Nephron progenitor cell (in vitro differentiated cells): ENCODE data around the gene COA8.

Source experiments
- DNase-seq: peaks from one replicate; pipeline ENCODE4 v3.0.0; 2021
- H3K27ac Mint-ChIP-seq: 2 replicates; pipeline ENCODE4 v1.8.0; 2021; ENCODE audit warnings: mild to moderate bottlenecking, moderate library complexity, mixed read lengths
- H3K27me3 Mint-ChIP-seq: 2 replicates; pipeline ENCODE4 v1.8.0; 2021; ENCODE audit warnings: mild to moderate bottlenecking, low read depth, mixed read lengths; ENCODE audit not compliant: poor library complexity
- H3K36me3 Mint-ChIP-seq: 2 replicates; pipeline ENCODE4 v1.8.0; 2021; ENCODE audit warnings: low read depth, mixed read lengths
- H3K4me1 Mint-ChIP-seq: 2 replicates; pipeline ENCODE4 v1.8.0; 2021; ENCODE audit warnings: mixed read lengths
- H3K4me3 Mint-ChIP-seq: 2 replicates; pipeline ENCODE4 v1.8.0; 2021; ENCODE audit warnings: mild to moderate bottlenecking, moderate library complexity, mixed read lengths
- H3K9me3 Mint-ChIP-seq: 2 replicates; pipeline ENCODE4 v1.8.0; 2021; ENCODE audit warnings: mild to moderate bottlenecking, moderate library complexity, mixed read lengths
- CTCF ChIP-seq: fragments of 200-600 bp; sonication (generic); IDR thresholded peaks from 2 replicates; pipeline ENCODE4 v1.5.0; 2021; ENCODE audit warnings: antibody characterized with exemption

The COA8 gene

GRCh38 chr14:103548463-103549351 is 14.1 kb upstream of the COA8 start:
- H3K4me1 Mint-ChIP-seq, result peaks cover 22% of the 10 kb centered on the region
- no peak overlapping the region for H3K27ac Mint-ChIP-seq
- peaks cover 3% of the 10 kb centered on the region for H3K27me3 Mint-ChIP-seq
- H3K9me3 Mint-ChIP-seq, result no peaks in the 10 kb centered on the region
- DNase-seq, result no peak
- no peaks in the 10 kb centered on the region for H3K36me3 Mint-ChIP-seq
- H3K4me3 Mint-ChIP-seq, result no peak overlapping the region
- no peak for TF ChIP-seq CTCF

- DNase-seq, result no peak
These were observed 13.1 kb upstream of the COA8 start for GRCh38 chr14:103549361-103550311.

GRCh38 chr14:103550451-103551337 is 12.1 kb upstream of the COA8 start:
- Mint-ChIP-seq H3K27ac (no peak overlapping the region), H3K4me1 (peaks cover 22% of the 10 kb centered on the region), H3K4me3 (no peak overlapping the region), H3K27me3 (peaks cover 3% of the 10 kb centered on the region), H3K36me3 (no peaks in the 10 kb centered on the region), H3K9me3 (no peaks in the 10 kb centered on the region)
- no peak for TF ChIP-seq CTCF
- DNase-seq, result no peak

More at GRCh38 chr14:103549361-103550311, 13.1 kb upstream of the COA8 start:
- no peak for TF ChIP-seq CTCF
- Mint-ChIP-seq H3K4me3 (no peak overlapping the region), H3K4me1 (peaks cover 22% of the 10 kb centered on the region), H3K9me3 (no peaks in the 10 kb centered on the region), H3K27ac (no peak overlapping the region), H3K36me3 (no peaks in the 10 kb centered on the region), H3K27me3 (peaks cover 3% of the 10 kb centered on the region)

- no peak for TF ChIP-seq CTCF
- Mint-ChIP-seq H3K4me1 (peaks cover 22% of the 10 kb centered on the region), H3K36me3 (no peaks in the 10 kb centered on the region), H3K27ac (peak overlapping the region; percentile 96), H3K9me3 (no peaks in the 10 kb centered on the region), H3K27me3 (peaks cover 3% of the 10 kb centered on the region), H3K4me3 (peak overlapping the region; percentile 54)
- no peak for DNase-seq
These were observed 11.4 kb upstream of the COA8 start for GRCh38 chr14:103551338-103551762.

- Mint-ChIP-seq H3K4me3 (no peak overlapping the region), H3K27me3 (peaks cover 3% of the 10 kb centered on the region), H3K36me3 (no peaks in the 10 kb centered on the region), H3K27ac (peak overlapping the region; percentile 96), H3K4me1 (peaks cover 24% of the 10 kb centered on the region), H3K9me3 (no peaks in the 10 kb centered on the region)
- no peak for DNase-seq
- no peak for TF ChIP-seq CTCF
These were observed 10.5 kb upstream of the COA8 start for GRCh38 chr14:103552011-103552845.
